Astrocyte (in vitro differentiated cells and primary cell): Measurements from ENCODE around the gene TUBA4B. TPM values are rescaled to one million over a fixed set of nuclear protein-coding genes. Genes with fewer than 3 reads are reported as not detected.

Experiments
- DNase-seq: peaks from one replicate; pipeline ENCODE4 v3.0.0-alpha.2; 2010; ENCODE audit warnings: low read depth
- FAIRE-seq: peaks from 2 replicates; lab custom pipeline; 2011; peaks lifted over from hg19 to GRCh38; lab: Jason Lieb, UNC
- H2AFZ ChIP-seq: 2 replicates; pipeline ENCODE4 v1.6.0; 2012; ENCODE audit warnings: low read depth, low read length, inconsistent platforms
- H3K27ac ChIP-seq: 2 replicates; pipeline ENCODE4 v1.5.1; 2011; ENCODE audit warnings: low read depth, low read length, inconsistent platforms
- H3K27me3 ChIP-seq: 2 replicates; pipeline ENCODE4 v1.6.0; 2011; ENCODE audit warnings: low read length, inconsistent platforms; ENCODE audit not compliant: insufficient read depth
- H3K36me3 ChIP-seq: 2 replicates; pipeline ENCODE4 v1.5.1; 2011; ENCODE audit warnings: low read length, inconsistent platforms; ENCODE audit not compliant: insufficient read depth
- H3K4me1 ChIP-seq: 2 replicates; pipeline ENCODE4 v1.5.1; 2011; ENCODE audit warnings: low read length, inconsistent platforms; ENCODE audit not compliant: insufficient read depth
- H3K4me2 ChIP-seq: 2 replicates; pipeline ENCODE4 v1.6.0; 2012; ENCODE audit warnings: low read length, inconsistent platforms
- H3K4me3 ChIP-seq: 2 replicates; pipeline ENCODE4 v1.5.1; 2011; ENCODE audit warnings: low read depth, mild to moderate bottlenecking, low read length, inconsistent platforms; ENCODE audit not compliant: insufficient read depth
- H3K79me2 ChIP-seq: 2 replicates; pipeline ENCODE4 v1.6.0; 2012; ENCODE audit warnings: mild to moderate bottlenecking, low read length, inconsistent platforms; ENCODE audit not compliant: insufficient read depth
- H3K9ac ChIP-seq: 2 replicates; pipeline ENCODE4 v1.6.0; 2012; ENCODE audit warnings: mild to moderate bottlenecking, low read length, inconsistent platforms
- H3K9me3 ChIP-seq: 2 replicates; pipeline ENCODE4 v1.5.1; 2012; ENCODE audit warnings: low read depth, mild to moderate bottlenecking, low read length, inconsistent platforms; ENCODE audit not compliant: insufficient read depth
- H4K20me1 ChIP-seq: 2 replicates; pipeline ENCODE4 v1.6.0; 2012; ENCODE audit warnings: low read length, inconsistent platforms; ENCODE audit not compliant: insufficient read depth
- H3K27ac Mint-ChIP-seq: one replicate; pipeline ENCODE4 v1.8.0; 2021; ENCODE audit warnings: mild to moderate bottlenecking, mixed read lengths; ENCODE audit not compliant: unreplicated experiment
- H3K27me3 Mint-ChIP-seq: one replicate; pipeline ENCODE4 v1.8.0; 2021; ENCODE audit warnings: low read depth, mixed read lengths; ENCODE audit not compliant: unreplicated experiment
- H3K36me3 Mint-ChIP-seq: one replicate; pipeline ENCODE4 v1.8.0; 2021; ENCODE audit warnings: low read depth, mixed read lengths; ENCODE audit not compliant: unreplicated experiment
- H3K4me1 Mint-ChIP-seq: one replicate; pipeline ENCODE4 v1.8.0; 2021; ENCODE audit warnings: low read depth, mixed read lengths; ENCODE audit not compliant: unreplicated experiment
- H3K4me3 Mint-ChIP-seq: one replicate; pipeline ENCODE4 v1.8.0; 2021; ENCODE audit warnings: mild to moderate bottlenecking, moderate library complexity, mixed read lengths; ENCODE audit not compliant: unreplicated experiment
- H3K9me3 Mint-ChIP-seq: one replicate; pipeline ENCODE4 v1.8.0; 2021; ENCODE audit warnings: mild to moderate bottlenecking, mixed read lengths; ENCODE audit not compliant: unreplicated experiment
- EZH2 ChIP-seq: IDR thresholded peaks from 2 replicates; pipeline ENCODE4 v1.6.1; 2012; ENCODE audit warnings: mild to moderate bottlenecking, low read length, inconsistent platforms; ENCODE audit not compliant: insufficient read depth
- total RNA-seq: library from RNA; stranded (reverse); gene quantifications from 2 replicates; pipeline ENCODE4 v1.2.1, GENCODE V29; 2021
- TF ChIP-seq, protein P1 (sequence below): IDR thresholded peaks from 2 replicates; pipeline ENCODE4 v1.5.1; 2011; ENCODE audit warnings: low read depth, mild to moderate bottlenecking, inconsistent platforms, low read length, moderate library complexity; ENCODE audit not compliant: insufficient read depth

TUBA4B gene
- total RNA-seq, 1 donor from 2014 or later, result not detected

DNA sequence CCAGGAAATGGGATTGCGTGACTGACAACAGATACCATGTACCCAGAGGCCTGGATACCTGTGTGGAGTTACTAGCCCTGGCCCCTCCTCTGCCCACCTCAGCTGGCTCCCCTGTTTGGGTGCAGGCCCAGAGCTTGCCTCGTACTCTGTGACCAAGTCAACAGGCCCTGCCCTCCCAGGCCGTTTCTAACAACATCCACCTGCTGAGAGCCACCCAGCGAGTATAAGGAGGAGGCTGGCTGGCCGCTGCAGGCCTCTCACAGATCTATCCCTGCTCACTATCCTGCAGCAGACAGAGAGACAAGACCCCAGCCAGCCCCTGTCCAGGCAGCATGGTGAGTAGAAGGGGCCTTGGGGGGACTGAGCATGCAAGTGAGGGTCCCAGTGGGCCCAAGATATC, 13.2 kb downstream of the TUBA4B start:
- peaks cover 10% of the 10 kb centered on the region for H3K27me3 ChIP-seq
- H3K36me3 Mint-ChIP-seq, result no peaks in the 10 kb centered on the region
- no peaks in the 10 kb centered on the region for H3K36me3 ChIP-seq
- TF ChIP-seq, protein P1, sequence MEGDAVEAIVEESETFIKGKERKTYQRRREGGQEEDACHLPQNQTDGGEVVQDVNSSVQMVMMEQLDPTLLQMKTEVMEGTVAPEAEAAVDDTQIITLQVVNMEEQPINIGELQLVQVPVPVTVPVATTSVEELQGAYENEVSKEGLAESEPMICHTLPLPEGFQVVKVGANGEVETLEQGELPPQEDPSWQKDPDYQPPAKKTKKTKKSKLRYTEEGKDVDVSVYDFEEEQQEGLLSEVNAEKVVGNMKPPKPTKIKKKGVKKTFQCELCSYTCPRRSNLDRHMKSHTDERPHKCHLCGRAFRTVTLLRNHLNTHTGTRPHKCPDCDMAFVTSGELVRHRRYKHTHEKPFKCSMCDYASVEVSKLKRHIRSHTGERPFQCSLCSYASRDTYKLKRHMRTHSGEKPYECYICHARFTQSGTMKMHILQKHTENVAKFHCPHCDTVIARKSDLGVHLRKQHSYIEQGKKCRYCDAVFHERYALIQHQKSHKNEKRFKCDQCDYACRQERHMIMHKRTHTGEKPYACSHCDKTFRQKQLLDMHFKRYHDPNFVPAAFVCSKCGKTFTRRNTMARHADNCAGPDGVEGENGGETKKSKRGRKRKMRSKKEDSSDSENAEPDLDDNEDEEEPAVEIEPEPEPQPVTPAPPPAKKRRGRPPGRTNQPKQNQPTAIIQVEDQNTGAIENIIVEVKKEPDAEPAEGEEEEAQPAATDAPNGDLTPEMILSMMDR, result no peak
- no peak for TF ChIP-seq EZH2
- no peak overlapping the region for H3K4me3 Mint-ChIP-seq
- H3K4me3 ChIP-seq, result no peak overlapping the region
- H4K20me1 ChIP-seq, result no peaks in the 10 kb centered on the region
- no peak for DNase-seq
- H3K27me3 Mint-ChIP-seq, result peaks cover 28% of the 10 kb centered on the region
- H3K79me2 ChIP-seq, result no peaks in the 10 kb centered on the region
- FAIRE-seq, result no peak
- H3K27ac ChIP-seq, result no peak overlapping the region
- H3K4me1 Mint-ChIP-seq, result peaks cover 7% of the 10 kb centered on the region
- H3K27ac Mint-ChIP-seq, result no peak overlapping the region
- H3K4me2 ChIP-seq, result no peak overlapping the region
- no peaks in the 10 kb centered on the region for H3K9me3 Mint-ChIP-seq
- H2AFZ ChIP-seq, result no peak overlapping the region
- H3K9ac ChIP-seq, result no peak overlapping the region
- H3K9me3 ChIP-seq, result no peaks in the 10 kb centered on the region
- H3K4me1 ChIP-seq, result no peaks in the 10 kb centered on the region

DNA sequence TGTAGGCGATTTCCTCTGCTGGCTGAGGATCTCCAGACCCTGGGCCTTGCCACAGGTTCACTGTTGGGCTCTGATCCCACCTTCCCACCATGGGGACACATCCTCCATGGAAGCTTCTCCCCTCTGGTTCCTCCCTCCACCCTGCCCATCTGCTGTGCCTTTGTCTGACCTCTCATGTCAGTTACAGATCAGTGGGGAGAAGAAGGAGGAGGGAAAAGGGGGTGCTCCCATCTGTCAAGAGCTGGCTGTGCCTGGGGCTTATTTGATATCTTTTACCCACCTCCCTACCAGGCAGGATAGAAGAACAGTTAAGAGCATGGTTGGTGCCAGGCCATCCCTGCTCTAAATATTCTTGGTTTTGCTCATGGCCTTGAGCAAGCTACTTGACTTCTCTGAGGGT, 13.8 kb downstream of the TUBA4B start:
- no peak overlapping the region for H3K27ac ChIP-seq

DNA sequence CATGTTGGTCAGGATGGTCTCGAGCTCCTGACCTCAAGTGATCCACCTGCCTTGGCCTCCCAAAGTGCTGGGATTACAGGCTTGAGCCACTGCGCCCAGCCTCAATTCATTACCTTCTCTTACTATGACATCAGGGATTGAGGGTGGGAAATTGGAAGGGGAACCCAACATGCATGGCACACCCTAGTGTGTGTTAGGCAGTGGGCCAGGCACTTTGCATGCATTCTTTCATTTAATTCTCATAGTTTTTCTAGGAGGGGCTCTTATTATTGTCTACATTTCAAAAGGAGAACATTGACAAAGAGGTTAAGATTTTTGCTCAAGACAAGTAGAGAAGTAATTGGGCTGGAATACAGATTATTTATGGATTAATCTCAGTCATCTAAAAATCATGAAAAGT, 15.3 kb downstream of the TUBA4B start:
- Mint-ChIP-seq H3K9me3 (no peaks in the 10 kb centered on the region), H3K4me1 (peaks cover 5% of the 10 kb centered on the region), H3K4me3 (no peak overlapping the region), H3K27ac (no peak overlapping the region), H3K36me3 (no peaks in the 10 kb centered on the region), H3K27me3 (peaks cover 23% of the 10 kb centered on the region)
- TF ChIP-seq, protein P1, result no peak
- TF ChIP-seq EZH2, result no peak
- no peak overlapping the region for H2AFZ ChIP-seq
- no peak overlapping the region for H3K27ac ChIP-seq
- FAIRE-seq (no peak), DNase-seq (no peak)
- peaks cover 4% of the 10 kb centered on the region for H3K27me3 ChIP-seq
- no peak overlapping the region for H3K4me2 ChIP-seq
- no peaks in the 10 kb centered on the region for H3K79me2 ChIP-seq
- peaks cover under 1% of the 10 kb centered on the region for H3K4me1 ChIP-seq
- no peaks in the 10 kb centered on the region for H4K20me1 ChIP-seq
- no peak overlapping the region for H3K9ac ChIP-seq
- no peaks in the 10 kb centered on the region for H3K36me3 ChIP-seq
- no peak overlapping the region for H3K4me3 ChIP-seq
- no peaks in the 10 kb centered on the region for H3K9me3 ChIP-seq

More for the DNA sequence above, 13.8 kb downstream of the TUBA4B start:
- Histone ChIP-seq H3K79me2 (no peaks in the 10 kb centered on the region), H3K27me3 (peaks cover 4% of the 10 kb centered on the region), H2AFZ (no peak overlapping the region), H3K9ac (no peak overlapping the region), H3K36me3 (no peaks in the 10 kb centered on the region), H3K4me3 (no peak overlapping the region), H4K20me1 (no peaks in the 10 kb centered on the region), H3K4me1 (no peaks in the 10 kb centered on the region), H3K4me2 (no peak overlapping the region), H3K9me3 (no peaks in the 10 kb centered on the region)
- H3K36me3 Mint-ChIP-seq, result no peaks in the 10 kb centered on the region
- H3K4me3 Mint-ChIP-seq, result no peak overlapping the region
- DNase-seq, result no peak
- FAIRE-seq, result no peak
- peaks cover 5% of the 10 kb centered on the region for H3K4me1 Mint-ChIP-seq
- H3K27ac Mint-ChIP-seq, result no peak overlapping the region
- TF ChIP-seq, protein P1, result no peak
- no peak for TF ChIP-seq EZH2
- H3K27me3 Mint-ChIP-seq, result peaks cover 23% of the 10 kb centered on the region
- H3K9me3 Mint-ChIP-seq, result no peaks in the 10 kb centered on the region
